Stimulated activated effector memory CD8-positive, alpha-beta T cell treated with anti-CD3 and anti-CD28 coated beads, Interleukin-12 subunit alpha, Interleukin-12 subunit beta, amount 100 ng/mL, for 72 hours (primary cell): ENCODE data around the gene SLIT3.

ENCODE experiments used
- ATAC-seq: fragments of 150-1000 bp; cut with Tn5 transposase; 2 replicates; pipeline ENCODE4 v1.10.0; 2021
- DNase-seq, 2 donors: peaks; one replicate each; pipeline ENCODE4 v3.0.0; 2021 to 2022; ENCODE audit warnings: low spot score in 2 of 2
- H3K27ac Mint-ChIP-seq: one replicate; pipeline ENCODE4 v1.8.0; 2022; ENCODE audit warnings: mild to moderate bottlenecking, mixed read lengths
- H3K36me3 Mint-ChIP-seq: one replicate; pipeline ENCODE4 v1.8.0; 2022; ENCODE audit warnings: mild to moderate bottlenecking, mixed read lengths
- H3K4me1 Mint-ChIP-seq: one replicate; pipeline ENCODE4 v1.8.0; 2022; ENCODE audit warnings: mixed read lengths
- H3K4me3 Mint-ChIP-seq: one replicate; pipeline ENCODE4 v1.8.0; 2022; ENCODE audit warnings: mild to moderate bottlenecking, mixed read lengths
- H3K9me3 Mint-ChIP-seq: one replicate; pipeline ENCODE4 v1.8.0; 2022; ENCODE audit warnings: mixed read lengths

The SLIT3 gene

GRCh38 chr5:168844016-168844921 lies 456.7 kb downstream of the SLIT3 start:
- no peak overlapping the region for H3K27ac Mint-ChIP-seq
- no peak for ATAC-seq

GRCh38 chr5:168843277-168844015 lies 457.5 kb downstream of the SLIT3 start:
- no peak overlapping the region for H3K27ac Mint-ChIP-seq
- H3K4me3 Mint-ChIP-seq: no peak overlapping the region

More at GRCh38 chr5:168844016-168844921, 456.7 kb downstream of the SLIT3 start:
- H3K9me3 Mint-ChIP-seq: no peaks in the 10 kb centered on the region
- no peaks in the 10 kb centered on the region for H3K4me1 Mint-ChIP-seq
- H3K36me3 Mint-ChIP-seq: no peaks in the 10 kb centered on the region
- no peak overlapping the region for H3K4me3 Mint-ChIP-seq
- no peak for DNase-seq

GRCh38 chr5:168842571-168843205 lies 458.3 kb downstream of the SLIT3 start:
- Mint-ChIP-seq H3K4me3 (no peak overlapping the region), H3K36me3 (no peaks in the 10 kb centered on the region), H3K27ac (no peak overlapping the region), H3K4me1 (no peaks in the 10 kb centered on the region), H3K9me3 (no peaks in the 10 kb centered on the region)
- no peak for ATAC-seq
- DNase-seq: no peak

More at GRCh38 chr5:168843277-168844015, 457.5 kb downstream of the SLIT3 start:
- Mint-ChIP-seq H3K9me3 (no peaks in the 10 kb centered on the region), H3K4me1 (no peaks in the 10 kb centered on the region), H3K36me3 (no peaks in the 10 kb centered on the region)
- no peak for DNase-seq
- no peak for ATAC-seq

GRCh38 chr5:168837852-168838251 lies 463.1 kb downstream of the SLIT3 start:
- Mint-ChIP-seq H3K4me1 (peaks cover 6% of the 10 kb centered on the region), H3K9me3 (no peaks in the 10 kb centered on the region), H3K36me3 (no peaks in the 10 kb centered on the region), H3K4me3 (no peak overlapping the region), H3K27ac (no peak overlapping the region)
- ATAC-seq (no peak), DNase-seq (no peak)

GRCh38 chr5:168836603-168837231 lies 464.2 kb downstream of the SLIT3 start:
- peak; percentile 84 for ATAC-seq

GRCh38 chr5:168833936-168834335 lies 467.0 kb downstream of the SLIT3 start:
- Mint-ChIP-seq H3K9me3 (no peaks in the 10 kb centered on the region), H3K4me1 (peaks cover 6% of the 10 kb centered on the region), H3K36me3 (no peaks in the 10 kb centered on the region), H3K4me3 (no peak overlapping the region), H3K27ac (no peak overlapping the region)
- no peak for ATAC-seq
- no peak for DNase-seq

More at GRCh38 chr5:168836603-168837231, 464.2 kb downstream of the SLIT3 start:
- H3K27ac Mint-ChIP-seq: no peak overlapping the region
- no peak for DNase-seq
- H3K9me3 Mint-ChIP-seq: no peaks in the 10 kb centered on the region
- no peak overlapping the region for H3K4me3 Mint-ChIP-seq
- peaks cover 6% of the 10 kb centered on the region for H3K4me1 Mint-ChIP-seq
- no peaks in the 10 kb centered on the region for H3K36me3 Mint-ChIP-seq

GRCh38 chr5:168833383-168833782 lies 467.6 kb downstream of the SLIT3 start:
- DNase-seq (no peak), ATAC-seq (no peak)
- H3K27ac Mint-ChIP-seq: no peak overlapping the region
- H3K4me1 Mint-ChIP-seq: peaks cover 6% of the 10 kb centered on the region
- H3K9me3 Mint-ChIP-seq: no peaks in the 10 kb centered on the region
- no peaks in the 10 kb centered on the region for H3K36me3 Mint-ChIP-seq
- no peak overlapping the region for H3K4me3 Mint-ChIP-seq

GRCh38 chr5:168832308-168832707 lies 468.6 kb downstream of the SLIT3 start:
- DNase-seq (no peak), ATAC-seq (no peak)
- no peak overlapping the region for H3K27ac Mint-ChIP-seq
- H3K9me3 Mint-ChIP-seq: no peaks in the 10 kb centered on the region
- no peak overlapping the region for H3K4me3 Mint-ChIP-seq
- H3K4me1 Mint-ChIP-seq: peaks cover 6% of the 10 kb centered on the region
- no peaks in the 10 kb centered on the region for H3K36me3 Mint-ChIP-seq

GRCh38 chr5:168831383-168831782 lies 469.6 kb downstream of the SLIT3 start:
- ATAC-seq (no peak), DNase-seq (no peak)
- Mint-ChIP-seq H3K27ac (no peak overlapping the region), H3K4me3 (no peak overlapping the region), H3K9me3 (no peaks in the 10 kb centered on the region), H3K4me1 (peaks cover 4% of the 10 kb centered on the region), H3K36me3 (no peaks in the 10 kb centered on the region)

GRCh38 chr5:168830833-168831232 lies 470.1 kb downstream of the SLIT3 start:
- Mint-ChIP-seq H3K4me3 (no peak overlapping the region), H3K36me3 (no peaks in the 10 kb centered on the region), H3K9me3 (no peaks in the 10 kb centered on the region), H3K27ac (no peak overlapping the region), H3K4me1 (no peaks in the 10 kb centered on the region)
- DNase-seq (no peak), ATAC-seq (no peak)

- H3K4me1 Mint-ChIP-seq: no peaks in the 10 kb centered on the region
- no peak overlapping the region for H3K4me3 Mint-ChIP-seq
- no peaks in the 10 kb centered on the region for H3K9me3 Mint-ChIP-seq
- no peak for DNase-seq
- no peak for ATAC-seq
- H3K36me3 Mint-ChIP-seq: no peaks in the 10 kb centered on the region
- no peak overlapping the region for H3K27ac Mint-ChIP-seq
These were observed 471.0 kb downstream of the SLIT3 start for GRCh38 chr5:168829922-168830417.

- Mint-ChIP-seq H3K4me3 (no peak overlapping the region), H3K27ac (no peak overlapping the region), H3K4me1 (no peaks in the 10 kb centered on the region), H3K36me3 (no peaks in the 10 kb centered on the region), H3K9me3 (no peaks in the 10 kb centered on the region)
- ATAC-seq (no peak), DNase-seq (no peak)
These were observed 471.9 kb downstream of the SLIT3 start for GRCh38 chr5:168829044-168829443.

- DNase-seq (no peak), ATAC-seq (no peak)
- no peak overlapping the region for H3K27ac Mint-ChIP-seq
- no peaks in the 10 kb centered on the region for H3K36me3 Mint-ChIP-seq
- H3K4me1 Mint-ChIP-seq: no peaks in the 10 kb centered on the region
- H3K4me3 Mint-ChIP-seq: no peak overlapping the region
- no peaks in the 10 kb centered on the region for H3K9me3 Mint-ChIP-seq
These were observed 473.3 kb downstream of the SLIT3 start for GRCh38 chr5:168827636-168828035.

GRCh38 chr5:168826246-168826725 lies 474.7 kb downstream of the SLIT3 start:
- no peak overlapping the region for H3K27ac Mint-ChIP-seq
- H3K36me3 Mint-ChIP-seq: no peaks in the 10 kb centered on the region
- no peaks in the 10 kb centered on the region for H3K4me1 Mint-ChIP-seq
- no peak overlapping the region for H3K4me3 Mint-ChIP-seq
- DNase-seq (no peak), ATAC-seq (no peak)
- no peaks in the 10 kb centered on the region for H3K9me3 Mint-ChIP-seq
